ENCODE measurements around the gene LRP8. TPM values are rescaled to one million over a fixed set of nuclear protein-coding genes. Genes with fewer than 3 reads are reported as not detected.
A peak's percentile ranks its signal among the peaks of the same experiment; 100 is the strongest.

Gene LRP8
- total RNA-seq, 1 experiment from 2014 or later, result 61.1 TPM

GRCh38 chr1:53340660-53341520, 13.0 kb upstream of the LRP8 start:
- DNase-seq (ENCODE audit: low spot score), result no peak

GRCh38 chr1:53339736-53340635, 12.1 kb upstream of the LRP8 start:
- DNase-seq (ENCODE audit: low spot score), result no peak

- DNase-seq (ENCODE audit: low spot score), result no peak
These were observed 10.6 kb upstream of the LRP8 start for GRCh38 chr1:53338423-53338822.

- no peak for DNase-seq (ENCODE audit: low spot score)
These were observed 9.6 kb upstream of the LRP8 start for GRCh38 chr1:53337499-53337898.

- no peak for DNase-seq (ENCODE audit: low spot score)
These were observed 8.3 kb upstream of the LRP8 start for GRCh38 chr1:53336146-53336545.

GRCh38 chr1:53335661-53336060, 7.8 kb upstream of the LRP8 start:
- DNase-seq (ENCODE audit: low spot score), result no peak

GRCh38 chr1:53334781-53335180, 6.9 kb upstream of the LRP8 start:
- no peak for DNase-seq (ENCODE audit: low spot score)

- no peak for DNase-seq (ENCODE audit: low spot score)
These were observed 6.4 kb upstream of the LRP8 start for GRCh38 chr1:53334312-53334711.

- no peak for DNase-seq (ENCODE audit: low spot score)
These were observed 5.0 kb upstream of the LRP8 start for GRCh38 chr1:53332833-53333232.

- DNase-seq (ENCODE audit: low spot score), result no peak
These were observed 4.3 kb upstream of the LRP8 start for GRCh38 chr1:53332186-53332564.

- DNase-seq (ENCODE audit: low spot score), result no peak
These were observed 3.7 kb upstream of the LRP8 start for GRCh38 chr1:53331446-53332185.

- peak; percentile 50 for DNase-seq (ENCODE audit: low spot score)
These were observed 2.9 kb upstream of the LRP8 start for GRCh38 chr1:53330819-53331218.

- DNase-seq (ENCODE audit: low spot score), result no peak
These were observed 950 bp upstream of the LRP8 start for GRCh38 chr1:53328541-53329499.

GRCh38 chr1:53327182-53327913, 522 bp downstream of the LRP8 start:
- DNase-seq (ENCODE audit: low spot score), result no peak

GRCh38 chr1:53326598-53327181, 1.2 kb downstream of the LRP8 start:
- peak; percentile 47 for DNase-seq (ENCODE audit: low spot score)

GRCh38 chr1:53326088-53326597, 1.7 kb downstream of the LRP8 start:
- DNase-seq (ENCODE audit: low spot score), result peak; percentile 99

- DNase-seq (ENCODE audit: low spot score), result no peak
These were observed 2.4 kb downstream of the LRP8 start for GRCh38 chr1:53325326-53326087.

GRCh38 chr1:53324728-53325297, 3.1 kb downstream of the LRP8 start:
- no peak for DNase-seq (ENCODE audit: low spot score)

Measured in H4 (cell line).